H1 (cell line): ENCODE results near the gene CAMK2G. TPM values are rescaled to one million over a fixed set of nuclear protein-coding genes. Genes with fewer than 3 reads are reported as not detected.

ENCODE experiments used
- CTCF ChIP-seq, 3 experiments: IDR thresholded peaks; 1 replicate in 2 of 3; 2 replicates in 1 of 3; pipeline versions ENCODE4 v1.5.1 to v1.6.1; 2011; ENCODE audit warnings: low read length in 3 of 3, mild to moderate bottlenecking in 3 of 3, inconsistent platforms in 2 of 3, low read depth in 1 of 3, moderate library complexity in 1 of 3; ENCODE audit not compliant: insufficient read depth in 1 of 3; ENCODE audit errors: control extremely low read depth in 1 of 3
- NANOG ChIP-seq: IDR thresholded peaks from 2 replicates; pipeline ENCODE4 v1.6.1; 2011; ENCODE audit warnings: low read length, low read depth, mild to moderate bottlenecking, inconsistent platforms; ENCODE audit not compliant: insufficient read depth, poor library complexity, severe bottlenecking
- RFX5 ChIP-seq: IDR thresholded peaks from 2 replicates; pipeline ENCODE4 v1.6.1; 2011; ENCODE audit warnings: low read depth, low read length, improper control_type of control experiment, borderline replicate concordance
- RNF2 ChIP-seq: fragments of 200-900, 300-1000 bp; sonication (generic); IDR thresholded peaks from 2 replicates; pipeline ENCODE4 v1.7.1; 2016; ENCODE audit warnings: borderline replicate concordance, low read depth, mild to moderate bottlenecking, antibody characterized with exemption, low read length; ENCODE audit not compliant: poor library complexity, severe bottlenecking; ENCODE audit errors: missing control alignments
- RXRA ChIP-seq: IDR thresholded peaks from 2 replicates; pipeline ENCODE4 v1.6.1; 2011; ENCODE audit warnings: low read depth, mild to moderate bottlenecking, low read length, moderate library complexity; ENCODE audit not compliant: insufficient read depth
- SRF ChIP-seq: IDR thresholded peaks from 2 replicates; pipeline ENCODE4 v1.6.1; 2011; ENCODE audit warnings: mild to moderate bottlenecking, low read depth, low read length, moderate library complexity
- ZNF274 ChIP-seq: IDR thresholded peaks from 2 replicates; pipeline ENCODE4 v1.7.0; 2012; ENCODE audit warnings: low read length, borderline replicate concordance; ENCODE audit errors: extremely low read depth
- polyA plus RNA-seq, 7 experiments: library from polyadenylated mRNA; depleted of rRNA in 3 of 7; stranded (reverse) in 5 of 7; unstranded in 2 of 7; fragments of >200 nt in 5 of 7; fragments of 200-250 nt in 2 of 7; gene quantifications; 1 replicate in 5 of 7; 2 replicates in 1 of 7; 4 replicates in 1 of 7; pipeline versions ENCODE4 v1.2.1 to v1.2.3, GENCODE V29; 2011 to 2013; ENCODE audit warnings: missing spikeins in 2 of 7, mixed read lengths in 2 of 7
- total RNA-seq: library from RNA; stranded (reverse); fragmentation: NEBNext Ultra II Directional; extraction: Animal tissue kit (Norgen Biotek cat#: 25700); gene quantifications from 2 replicates; pipeline ENCODE4 v1.2.1, GENCODE V29; 2021

CAMK2G gene
- total and polyA plus RNA-seq, 2 of the 8 experiments (the other 6 are each of a cell fraction or from before 2014, with no cell fraction given): 28.9 to 31.7 TPM

- TF ChIP-seq CTCF (IDR thresholded peaks at IDR 0.05; ENCODE audit: control extremely low read depth in 1 of 3, insufficient read depth in 1 of 3, low read depth in 1 of 3, low read length in 3 of 3) (no peak), NANOG (no peak), RNF2 (no peak), RXRA (no peak), ZNF274 (no peak), RFX5 (no peak), SRF (no peak)
These were observed 84.7 kb downstream of the CAMK2G start (continued) for GRCh38 chr10:73789659-73790055.
